ENCODE measurements around the gene BMF.

DNA sequence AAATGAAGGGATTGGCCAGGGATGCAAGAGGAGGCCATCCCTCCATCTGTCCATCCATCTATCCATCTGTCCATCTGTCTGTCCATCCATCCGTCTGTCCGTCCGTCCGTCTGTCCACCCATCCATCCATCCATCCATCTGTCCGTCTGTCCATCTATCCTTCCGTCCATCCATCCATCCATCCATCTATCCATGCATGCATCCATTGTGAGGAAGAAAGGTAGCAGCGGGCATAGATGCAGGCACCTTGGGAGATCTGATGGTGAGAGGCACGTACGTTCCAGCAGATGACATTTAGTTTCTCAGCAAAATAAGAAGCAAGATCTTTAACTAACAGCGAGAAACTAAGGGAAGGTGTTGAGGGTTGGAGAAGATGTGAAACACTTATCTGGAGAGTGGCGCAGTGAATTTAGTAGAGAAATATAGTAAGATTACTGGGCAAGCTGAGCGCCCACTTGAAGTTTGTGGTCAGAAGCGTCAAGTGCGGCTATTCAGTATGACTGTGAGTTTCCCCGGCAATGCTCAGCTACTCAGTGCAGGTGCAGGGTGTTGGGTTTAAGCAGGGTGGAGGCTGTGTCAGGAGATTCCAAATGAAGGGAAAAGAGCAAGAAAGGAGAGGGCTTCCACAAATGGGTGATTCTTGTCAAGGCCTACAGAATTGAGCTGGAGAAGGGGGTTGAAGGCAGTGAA is 47.3 kb downstream of the BMF start:
- TF ChIP-seq, protein P1, sequence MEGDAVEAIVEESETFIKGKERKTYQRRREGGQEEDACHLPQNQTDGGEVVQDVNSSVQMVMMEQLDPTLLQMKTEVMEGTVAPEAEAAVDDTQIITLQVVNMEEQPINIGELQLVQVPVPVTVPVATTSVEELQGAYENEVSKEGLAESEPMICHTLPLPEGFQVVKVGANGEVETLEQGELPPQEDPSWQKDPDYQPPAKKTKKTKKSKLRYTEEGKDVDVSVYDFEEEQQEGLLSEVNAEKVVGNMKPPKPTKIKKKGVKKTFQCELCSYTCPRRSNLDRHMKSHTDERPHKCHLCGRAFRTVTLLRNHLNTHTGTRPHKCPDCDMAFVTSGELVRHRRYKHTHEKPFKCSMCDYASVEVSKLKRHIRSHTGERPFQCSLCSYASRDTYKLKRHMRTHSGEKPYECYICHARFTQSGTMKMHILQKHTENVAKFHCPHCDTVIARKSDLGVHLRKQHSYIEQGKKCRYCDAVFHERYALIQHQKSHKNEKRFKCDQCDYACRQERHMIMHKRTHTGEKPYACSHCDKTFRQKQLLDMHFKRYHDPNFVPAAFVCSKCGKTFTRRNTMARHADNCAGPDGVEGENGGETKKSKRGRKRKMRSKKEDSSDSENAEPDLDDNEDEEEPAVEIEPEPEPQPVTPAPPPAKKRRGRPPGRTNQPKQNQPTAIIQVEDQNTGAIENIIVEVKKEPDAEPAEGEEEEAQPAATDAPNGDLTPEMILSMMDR (IDR thresholded peaks at IDR 0.05), result no peak
- no peak for TF ChIP-seq POLR2A (IDR thresholded peaks at IDR 0.05)

Measured in breast epithelium (tissue), 3 donors.